Sigmoid colon (tissue), 4 donors: ENCODE data around the gene SDK1.

Experiments used
- POLR2A ChIP-seq, 2 donors: fragments of 450-650 bp; IDR thresholded peaks; one replicate each; pipeline ENCODE4 v1.6.1; 2016; ENCODE audit warnings: antibody characterized with exemption in 2 of 2, mild to moderate bottlenecking in 2 of 2, moderate library complexity in 2 of 2
- POLR2AphosphoS5 ChIP-seq, 4 donors: sonication (generic); formaldehyde crosslinking; IDR thresholded peaks; one replicate each; pipeline ENCODE4 v1.6.1; 2017; ENCODE audit warnings: antibody characterized with exemption in 4 of 4
- TF ChIP-seq, protein P1 (sequence below), 4 experiments: fragments of 450-650 bp in 3 of 4; fragments of 200-600 bp in 1 of 4; IDR thresholded peaks; one replicate each; pipeline ENCODE4 v1.5.1; 2016 to 2019; ENCODE audit warnings: antibody characterized with exemption in 4 of 4, mild to moderate bottlenecking in 3 of 4, moderate library complexity in 2 of 4

DNA sequence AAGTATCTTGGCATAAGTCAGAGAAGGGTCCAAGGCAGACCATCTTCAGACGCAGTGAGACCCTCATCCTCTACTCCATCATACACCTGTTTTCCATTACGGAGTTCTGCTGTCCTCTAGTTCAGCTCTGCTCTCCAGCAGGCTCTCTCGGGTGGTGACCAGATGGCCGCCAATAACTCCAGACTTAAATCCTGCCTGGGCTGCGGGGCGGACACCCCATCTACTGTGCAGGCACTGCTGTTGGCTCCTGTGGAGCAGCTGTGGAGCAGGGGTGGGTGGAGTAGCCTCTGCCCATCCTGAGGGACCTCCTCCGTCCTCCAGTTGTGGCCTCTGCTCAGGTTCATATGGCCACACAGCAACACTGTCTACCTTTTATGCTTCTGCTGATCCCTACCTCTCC, 608.1 kb downstream of the SDK1 start:
- TF ChIP-seq POLR2A (IDR thresholded peaks at IDR 0.05) = no peak
- TF ChIP-seq, protein P1, sequence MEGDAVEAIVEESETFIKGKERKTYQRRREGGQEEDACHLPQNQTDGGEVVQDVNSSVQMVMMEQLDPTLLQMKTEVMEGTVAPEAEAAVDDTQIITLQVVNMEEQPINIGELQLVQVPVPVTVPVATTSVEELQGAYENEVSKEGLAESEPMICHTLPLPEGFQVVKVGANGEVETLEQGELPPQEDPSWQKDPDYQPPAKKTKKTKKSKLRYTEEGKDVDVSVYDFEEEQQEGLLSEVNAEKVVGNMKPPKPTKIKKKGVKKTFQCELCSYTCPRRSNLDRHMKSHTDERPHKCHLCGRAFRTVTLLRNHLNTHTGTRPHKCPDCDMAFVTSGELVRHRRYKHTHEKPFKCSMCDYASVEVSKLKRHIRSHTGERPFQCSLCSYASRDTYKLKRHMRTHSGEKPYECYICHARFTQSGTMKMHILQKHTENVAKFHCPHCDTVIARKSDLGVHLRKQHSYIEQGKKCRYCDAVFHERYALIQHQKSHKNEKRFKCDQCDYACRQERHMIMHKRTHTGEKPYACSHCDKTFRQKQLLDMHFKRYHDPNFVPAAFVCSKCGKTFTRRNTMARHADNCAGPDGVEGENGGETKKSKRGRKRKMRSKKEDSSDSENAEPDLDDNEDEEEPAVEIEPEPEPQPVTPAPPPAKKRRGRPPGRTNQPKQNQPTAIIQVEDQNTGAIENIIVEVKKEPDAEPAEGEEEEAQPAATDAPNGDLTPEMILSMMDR (IDR thresholded peaks at IDR 0.05) = no peak
- TF ChIP-seq POLR2AphosphoS5 (IDR thresholded peaks at IDR 0.05) = no peak
